ENCODE data around the gene SOCS7.

SOCS7 gene, protein sequence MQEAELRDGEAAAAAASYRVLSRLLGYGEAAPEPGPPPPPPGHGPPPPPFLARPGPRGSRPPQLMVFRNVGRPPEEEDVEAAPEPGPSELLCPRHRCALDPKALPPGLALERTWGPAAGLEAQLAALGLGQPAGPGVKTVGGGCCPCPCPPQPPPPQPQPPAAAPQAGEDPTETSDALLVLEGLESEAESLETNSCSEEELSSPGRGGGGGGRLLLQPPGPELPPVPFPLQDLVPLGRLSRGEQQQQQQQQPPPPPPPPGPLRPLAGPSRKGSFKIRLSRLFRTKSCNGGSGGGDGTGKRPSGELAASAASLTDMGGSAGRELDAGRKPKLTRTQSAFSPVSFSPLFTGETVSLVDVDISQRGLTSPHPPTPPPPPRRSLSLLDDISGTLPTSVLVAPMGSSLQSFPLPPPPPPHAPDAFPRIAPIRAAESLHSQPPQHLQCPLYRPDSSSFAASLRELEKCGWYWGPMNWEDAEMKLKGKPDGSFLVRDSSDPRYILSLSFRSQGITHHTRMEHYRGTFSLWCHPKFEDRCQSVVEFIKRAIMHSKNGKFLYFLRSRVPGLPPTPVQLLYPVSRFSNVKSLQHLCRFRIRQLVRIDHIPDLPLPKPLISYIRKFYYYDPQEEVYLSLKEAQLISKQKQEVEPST

DNA sequence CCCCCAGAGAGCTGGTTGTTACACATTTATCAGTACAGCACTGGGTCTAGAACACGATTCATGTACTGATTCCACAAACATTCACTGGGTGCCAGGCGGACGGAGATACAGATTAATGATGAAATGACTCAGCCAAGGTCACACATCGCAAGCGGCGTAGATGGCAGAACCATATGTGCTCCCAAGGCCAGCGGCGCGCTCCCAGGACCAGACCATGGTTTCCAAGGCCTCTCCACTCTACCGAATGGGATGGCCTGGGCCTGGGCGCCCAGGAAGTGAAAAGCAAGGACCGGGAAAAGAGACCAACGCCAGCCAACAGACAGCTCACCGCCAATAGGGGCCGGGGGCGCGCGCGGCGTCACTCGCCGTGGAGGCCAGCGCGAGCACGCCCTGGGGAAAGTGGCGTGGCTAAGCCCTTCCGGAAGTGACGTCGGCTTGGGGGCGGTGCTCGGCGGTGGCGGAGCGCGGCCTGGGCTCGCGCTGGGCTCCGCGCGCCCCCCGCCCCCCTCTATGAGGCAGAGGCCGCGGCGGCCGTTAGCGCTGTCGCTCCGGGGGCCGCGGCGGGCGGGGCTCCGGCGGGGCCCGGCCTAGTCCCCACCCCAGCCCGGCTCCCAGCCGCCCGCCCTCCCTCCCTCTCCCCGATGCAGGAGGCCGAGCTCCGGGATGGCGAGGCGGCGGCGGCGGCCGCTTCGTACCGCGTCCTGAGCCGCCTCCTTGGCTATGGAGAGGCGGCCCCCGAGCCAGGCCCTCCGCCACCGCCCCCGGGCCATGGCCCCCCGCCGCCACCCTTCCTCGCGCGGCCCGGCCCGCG is at the start of gene SOCS7:
Gene SOCS7 (plus strand): TSS at position 433 of the 811 bp plus-strand sequence. CDS start 209 bp downstream, at position 642.
- DNase-seq = peak; percentile 89

DNA sequence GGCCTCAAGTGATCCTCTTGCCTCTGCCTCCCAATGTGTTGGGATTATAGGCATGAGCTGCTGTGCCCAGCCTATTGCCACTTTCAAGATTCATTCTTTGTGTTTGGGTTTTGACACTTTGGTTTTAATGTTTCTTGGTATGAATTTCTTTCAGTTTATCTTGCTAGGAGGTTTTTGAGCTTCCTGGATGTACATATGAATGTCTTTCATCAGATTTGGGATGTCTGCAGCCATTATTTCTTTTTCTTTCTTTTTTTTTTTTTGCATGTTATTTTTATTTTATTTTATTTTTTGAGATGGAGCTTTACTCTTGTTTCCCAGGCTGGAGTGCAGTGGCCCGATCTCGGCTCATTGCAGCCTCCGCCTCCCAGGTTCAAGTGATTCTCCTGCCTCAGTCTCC is 36.1 kb upstream of the SOCS7 start:
- no peak for DNase-seq

DNA sequence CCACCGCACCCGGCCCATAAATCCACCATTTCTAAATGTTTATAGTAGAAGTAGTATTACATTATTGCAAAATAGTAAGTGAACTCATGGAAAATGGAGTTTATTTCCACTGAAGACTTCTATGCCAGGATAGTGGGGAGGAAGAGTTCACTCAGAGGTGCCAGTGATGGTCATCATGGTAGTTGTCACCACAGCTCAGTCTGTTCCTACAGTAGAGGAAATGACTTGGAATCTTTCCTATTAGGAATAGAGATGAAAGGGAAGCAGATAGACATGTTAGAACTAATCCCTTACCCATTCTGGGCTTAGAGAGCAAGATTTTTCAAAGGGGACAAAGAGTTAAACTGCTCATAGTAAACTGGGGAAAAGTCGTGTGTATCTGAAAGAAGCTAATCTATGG is 34.6 kb upstream of the SOCS7 start:
- DNase-seq = no peak

DNA sequence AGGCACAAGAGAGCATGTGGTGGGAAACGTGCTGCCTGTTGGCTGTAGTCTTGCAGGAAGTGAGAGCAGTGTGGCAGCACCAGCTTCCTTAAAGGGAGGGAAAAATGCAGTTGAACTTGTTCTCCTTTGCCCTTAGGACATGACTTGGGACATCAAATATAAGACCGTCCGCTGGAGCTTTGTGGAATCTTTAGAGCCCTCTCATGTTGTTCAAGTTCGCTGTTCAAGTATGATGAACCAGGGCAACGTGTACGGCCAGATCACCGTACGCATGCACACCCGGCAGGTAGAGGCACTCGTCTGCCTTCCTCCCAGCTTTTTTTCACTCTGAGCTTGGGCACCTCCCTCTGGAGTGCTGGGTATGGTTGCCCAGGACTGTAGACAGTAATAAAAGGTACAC is 31.2 kb upstream of the SOCS7 start:
- DNase-seq = no peak

DNA sequence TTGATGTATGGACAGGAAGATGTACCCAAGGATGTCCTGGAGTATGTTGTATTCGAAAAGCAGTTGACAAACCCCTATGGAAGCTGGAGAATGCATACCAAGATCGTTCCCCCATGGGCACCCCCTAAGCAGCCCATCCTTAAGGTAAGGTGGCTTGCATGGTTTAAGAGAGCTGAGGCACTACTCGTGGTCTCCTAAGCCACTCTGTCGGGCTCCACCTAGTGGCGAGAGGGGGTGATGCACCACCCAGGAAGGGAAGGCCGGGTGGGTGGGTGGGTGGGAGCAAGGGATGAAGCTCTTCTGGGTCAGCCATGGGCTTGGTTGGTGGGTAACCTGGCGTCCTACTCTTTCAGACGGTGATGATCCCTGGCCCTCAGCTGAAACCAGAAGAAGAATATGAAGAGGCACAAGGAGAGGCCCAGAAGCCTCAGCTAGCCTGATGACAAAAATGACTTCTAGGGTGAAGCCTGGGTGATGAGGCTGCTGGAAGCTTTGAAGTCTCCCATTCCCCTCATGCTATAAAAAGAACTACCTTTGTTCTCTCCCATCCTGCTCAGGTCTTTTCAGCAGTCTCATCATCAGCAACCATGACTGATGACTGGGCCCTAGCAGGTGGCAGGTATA is 29.4 kb upstream of the SOCS7 start:
- DNase-seq = peak; percentile 37

DNA sequence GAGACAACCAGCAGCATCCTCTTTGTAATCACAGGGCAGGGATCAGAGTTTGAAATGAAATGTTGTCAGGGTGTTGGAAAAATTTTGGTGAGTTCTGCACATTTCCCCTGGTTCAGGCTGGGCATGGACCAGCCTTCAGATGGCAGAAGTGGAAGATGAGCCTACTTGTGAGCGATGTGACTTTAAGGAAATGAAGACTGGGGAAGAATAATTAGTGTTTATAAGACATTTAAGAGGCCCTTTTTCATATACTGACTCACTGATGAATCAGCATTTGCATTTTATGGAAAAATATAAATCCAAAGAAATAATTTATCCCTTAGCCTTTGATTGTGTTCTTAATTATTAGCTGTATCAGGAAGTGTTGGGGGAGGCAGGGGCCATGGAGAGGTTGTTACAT is 28.7 kb upstream of the SOCS7 start:
- no peak for DNase-seq

DNA sequence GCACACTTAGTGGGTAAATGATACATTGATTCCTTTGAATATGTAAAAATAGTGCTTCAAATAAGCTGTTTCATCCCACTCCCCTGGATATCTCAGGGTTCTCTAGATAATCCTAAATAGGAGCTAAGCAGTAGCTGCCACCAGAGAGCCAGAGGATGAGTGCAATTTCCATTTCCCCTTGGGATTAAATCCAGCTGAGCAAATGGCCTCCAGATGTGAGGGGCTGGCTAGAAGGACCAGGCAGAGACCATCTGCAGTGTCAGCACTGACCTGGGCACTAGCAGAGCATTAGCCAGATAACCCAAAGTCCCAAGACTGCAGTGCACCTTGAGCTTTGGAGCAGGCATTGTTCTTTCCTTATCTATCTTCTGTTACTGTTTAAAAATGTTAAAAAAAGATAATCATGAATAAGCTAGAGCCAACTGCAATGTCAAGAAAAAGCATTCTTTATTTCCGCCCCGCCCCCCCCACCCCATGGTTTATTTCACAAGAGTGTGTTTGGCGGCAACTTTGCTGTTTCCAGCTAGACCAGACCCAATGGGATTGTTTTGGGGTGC is 27.4 kb upstream of the SOCS7 start:
- DNase-seq = no peak

DNA sequence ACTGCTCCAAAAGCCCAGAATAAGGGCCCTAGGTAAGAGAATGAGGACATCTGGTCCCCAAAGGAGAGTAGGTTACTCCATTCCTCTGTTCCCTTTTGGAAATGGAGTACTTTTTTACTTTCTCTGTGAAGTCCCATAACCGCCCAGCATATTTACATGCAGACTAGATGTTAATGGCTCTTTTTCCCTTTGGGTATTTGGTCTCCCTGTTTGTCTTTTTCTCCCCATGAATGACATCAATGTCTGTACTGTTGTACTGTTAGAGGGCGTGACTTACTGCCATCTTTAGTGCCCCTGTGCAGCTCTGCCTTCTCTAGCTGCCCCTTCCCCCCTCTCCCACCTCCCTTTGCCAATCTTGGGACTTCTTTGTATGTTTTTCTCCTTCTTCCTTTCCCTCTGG is 26.9 kb upstream of the SOCS7 start:
- no peak for DNase-seq

DNA sequence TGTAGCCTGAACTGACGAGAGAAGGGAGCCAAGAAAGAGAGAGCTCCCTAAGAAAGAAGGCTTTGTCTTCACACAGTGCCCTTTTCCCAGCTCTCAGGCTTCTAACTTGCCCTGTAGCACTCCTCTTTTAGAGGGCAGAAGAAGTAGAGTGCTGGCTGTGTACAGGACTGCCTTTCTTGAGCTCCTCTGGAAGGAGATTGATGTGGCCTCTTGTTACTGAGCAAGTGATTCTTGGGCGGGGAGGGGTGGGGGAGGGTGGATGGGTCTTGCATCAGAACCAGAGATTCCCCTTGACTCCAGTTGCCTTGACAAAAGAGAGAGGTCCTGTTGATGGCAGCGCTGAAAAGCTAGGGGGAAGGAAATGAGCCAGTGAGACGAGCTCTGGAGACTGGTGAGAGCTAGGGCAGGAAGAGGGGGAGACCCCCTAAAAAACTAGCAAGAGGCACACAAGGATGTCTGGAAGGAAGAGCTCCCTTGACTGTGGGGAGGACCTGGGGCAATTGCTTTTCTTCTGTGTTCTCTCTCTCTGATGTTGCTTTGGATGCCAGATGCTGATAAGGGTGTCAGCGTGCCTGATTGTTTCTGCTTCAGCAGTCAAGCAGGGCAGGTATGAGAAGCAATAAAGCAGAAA is 26.3 kb upstream of the SOCS7 start:
- DNase-seq = no peak

DNA sequence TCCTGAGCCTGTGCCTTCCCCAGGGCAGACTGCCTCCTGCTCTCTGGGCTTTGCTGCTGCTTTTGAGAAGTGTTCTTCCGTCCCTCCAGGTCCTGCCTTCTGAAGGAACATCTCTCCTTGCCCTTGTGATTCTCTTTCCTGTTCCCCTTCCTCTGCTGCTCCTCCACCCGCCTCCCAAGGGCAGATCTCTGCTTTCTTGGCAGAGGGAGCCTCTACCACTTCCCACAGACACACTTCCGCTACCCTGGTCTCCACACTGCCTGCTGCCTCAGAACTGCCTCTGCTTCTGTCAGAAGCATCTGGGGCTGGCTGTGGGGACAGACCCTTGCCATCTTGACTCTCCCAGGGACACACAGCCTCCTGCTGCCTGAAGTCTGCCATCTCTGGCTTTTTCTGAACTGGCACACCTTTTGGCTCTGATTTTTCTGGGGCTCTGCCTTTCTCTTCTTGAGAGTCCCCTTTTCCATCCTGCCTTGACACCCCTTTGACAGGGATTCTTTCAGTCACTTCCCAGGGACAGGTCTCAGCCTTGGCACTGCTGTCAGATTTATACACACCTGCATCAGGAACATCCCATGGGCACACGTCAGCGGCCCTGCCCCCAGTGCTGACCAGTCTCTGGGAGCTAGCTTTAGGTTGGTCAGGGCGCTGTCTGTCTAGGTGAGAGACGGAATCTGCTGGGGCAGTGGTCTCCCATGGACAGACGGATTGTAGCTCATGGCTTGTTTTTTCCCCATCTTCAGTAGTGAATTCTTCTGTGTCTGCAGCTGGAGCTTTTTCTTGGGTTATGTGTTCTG is 24.4 kb upstream of the SOCS7 start:
- peak; percentile 25 for DNase-seq

DNA sequence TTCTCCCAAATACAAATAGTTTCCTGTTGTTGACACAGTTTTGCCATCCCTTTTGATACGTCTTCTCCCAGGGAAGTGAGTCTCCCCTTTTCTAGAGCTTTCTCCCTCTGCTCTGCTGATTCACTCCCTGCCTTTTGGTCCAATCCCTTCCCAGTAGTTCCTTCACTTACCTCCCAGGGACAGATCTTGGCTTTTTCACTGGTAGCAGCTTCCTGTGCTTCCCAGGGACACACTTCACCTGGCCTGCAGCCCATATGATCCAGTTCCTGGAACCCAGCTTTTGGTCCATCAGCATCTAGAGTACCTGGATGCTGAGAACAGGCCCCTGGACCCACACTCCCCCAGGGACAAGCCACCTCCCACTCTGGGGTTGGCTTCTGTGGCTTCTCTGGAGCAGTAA is 23.7 kb upstream of the SOCS7 start:
- DNase-seq = no peak

DNA sequence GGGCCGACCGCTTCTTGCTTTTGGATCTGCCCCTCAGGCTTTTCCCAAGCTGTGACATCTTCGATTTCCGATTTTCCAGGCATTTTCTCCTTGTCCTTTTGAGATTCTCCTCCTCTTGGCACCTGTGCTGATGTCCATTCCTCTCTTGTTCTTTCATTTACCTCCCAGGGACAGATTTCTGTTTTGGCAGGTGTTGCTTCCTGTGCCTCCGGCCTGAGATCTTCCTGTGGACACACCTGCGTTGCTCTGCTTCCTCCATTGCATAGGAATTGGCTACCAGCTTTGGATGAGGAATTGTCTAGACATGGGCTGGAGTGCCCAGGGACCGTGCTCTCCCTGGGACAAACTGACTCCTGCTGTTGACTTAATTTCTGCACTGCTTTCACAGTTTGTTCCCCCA is 23.0 kb upstream of the SOCS7 start:
- no peak for DNase-seq

DNA sequence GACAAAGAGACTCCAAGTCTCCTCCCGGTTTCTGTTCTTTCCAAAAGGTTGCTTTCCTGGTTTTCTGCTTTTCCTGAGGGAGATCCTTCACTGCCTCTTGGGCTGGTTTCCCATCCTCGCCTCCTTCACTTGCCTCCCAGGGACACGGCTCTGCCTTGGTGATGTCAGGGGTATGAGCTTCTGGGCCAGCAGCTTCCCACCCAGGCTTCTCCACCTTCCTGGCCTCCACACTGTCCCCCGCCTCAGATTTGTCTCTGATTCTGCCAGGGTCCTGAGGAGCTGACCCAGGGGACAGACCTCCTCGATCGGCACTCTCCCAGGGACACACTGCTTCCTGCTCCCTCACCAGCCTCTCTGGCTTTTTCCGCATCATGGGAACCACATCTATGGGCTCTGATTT is 22.4 kb upstream of the SOCS7 start:
- no peak for DNase-seq

DNA sequence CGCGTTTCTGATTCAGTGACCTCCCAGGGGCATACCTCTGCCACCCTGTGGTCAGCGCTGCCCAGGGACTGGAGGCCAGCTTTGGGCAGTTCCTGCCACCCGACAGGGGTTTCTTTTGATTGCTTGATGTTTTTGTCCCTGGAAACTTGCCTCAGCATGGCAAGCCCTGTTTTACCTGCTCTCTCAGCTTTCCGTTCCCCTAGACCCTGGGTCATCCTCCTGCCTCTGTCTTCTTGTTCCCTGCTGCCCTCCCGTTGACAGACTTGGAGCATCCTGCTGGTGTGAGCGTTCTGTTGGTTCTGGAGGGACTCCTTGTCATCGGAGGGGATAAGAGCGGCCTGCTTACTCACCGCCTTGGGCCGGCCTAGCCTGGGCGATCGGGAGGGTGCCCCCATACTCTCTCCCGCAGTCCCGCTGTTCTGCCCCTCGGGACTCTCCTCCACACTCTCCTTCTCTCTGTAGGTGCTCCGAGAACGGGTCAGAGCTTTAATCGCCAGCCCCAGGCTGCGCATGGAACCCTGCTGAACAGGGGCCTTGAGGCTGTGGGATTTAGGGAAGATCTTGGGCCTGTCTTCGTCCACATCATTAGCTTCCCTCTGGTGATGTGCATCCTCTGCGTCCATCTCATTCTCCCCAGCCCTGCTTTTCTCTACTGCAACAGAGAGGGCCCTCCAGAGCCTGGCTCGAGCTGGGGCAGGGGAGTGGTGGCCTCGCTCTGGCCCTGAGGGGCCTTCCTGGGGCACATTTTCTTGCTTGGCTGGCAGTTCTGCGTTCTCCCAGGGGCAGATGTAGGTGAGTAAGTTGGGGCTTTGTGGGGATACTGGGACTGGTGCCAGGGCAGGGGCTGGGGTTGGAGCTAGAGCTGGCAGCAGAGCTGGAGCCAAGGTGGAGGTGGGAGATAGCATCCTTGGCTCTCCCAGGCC is 21.6 kb upstream of the SOCS7 start:
- no peak for DNase-seq

DNA sequence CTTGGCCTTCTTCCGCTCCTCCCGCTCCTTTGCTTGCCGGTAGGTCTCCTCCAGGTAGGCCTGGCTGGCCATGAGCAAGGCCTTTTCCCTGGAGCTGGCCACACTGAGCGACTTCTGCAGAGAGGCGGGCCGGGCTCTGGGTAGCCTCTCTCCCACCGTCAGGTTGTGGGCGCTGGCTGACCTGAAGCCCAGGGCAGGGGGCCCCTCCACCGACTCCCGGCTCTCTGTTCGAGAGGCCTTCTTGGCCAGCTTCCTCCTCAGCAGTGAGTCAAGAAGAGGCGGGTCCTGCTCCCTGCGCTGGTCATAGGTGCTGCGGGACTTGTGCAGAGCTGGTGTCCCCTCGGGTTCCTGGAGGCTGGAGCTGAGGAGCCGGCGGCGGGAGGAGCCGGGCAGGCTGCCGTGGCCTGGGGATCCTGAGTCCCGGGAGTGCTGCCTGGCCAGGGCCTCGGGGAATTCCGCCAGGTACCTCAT is 20.7 kb upstream of the SOCS7 start:
- no peak for DNase-seq

DNA sequence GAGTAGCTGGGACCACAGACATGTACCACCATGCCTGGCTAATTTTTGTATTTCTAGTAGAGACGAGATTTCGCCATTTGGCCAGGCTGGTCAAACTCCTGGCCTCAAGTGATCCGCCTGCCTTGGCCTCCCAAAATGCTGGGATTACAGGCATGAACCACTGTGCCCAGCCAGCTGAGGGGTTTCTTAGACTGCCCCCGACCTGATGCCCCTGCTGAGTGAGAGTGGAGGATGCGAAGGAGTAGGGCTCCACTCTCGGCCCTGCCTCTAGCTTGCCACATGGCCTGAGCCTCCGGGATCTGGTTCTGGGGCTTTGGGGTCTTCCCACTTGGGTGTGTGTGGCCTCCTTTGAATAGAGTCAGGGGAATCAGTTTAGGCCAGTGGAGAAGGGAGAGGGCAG is 18.9 kb upstream of the SOCS7 start:
- no peak for DNase-seq

DNA sequence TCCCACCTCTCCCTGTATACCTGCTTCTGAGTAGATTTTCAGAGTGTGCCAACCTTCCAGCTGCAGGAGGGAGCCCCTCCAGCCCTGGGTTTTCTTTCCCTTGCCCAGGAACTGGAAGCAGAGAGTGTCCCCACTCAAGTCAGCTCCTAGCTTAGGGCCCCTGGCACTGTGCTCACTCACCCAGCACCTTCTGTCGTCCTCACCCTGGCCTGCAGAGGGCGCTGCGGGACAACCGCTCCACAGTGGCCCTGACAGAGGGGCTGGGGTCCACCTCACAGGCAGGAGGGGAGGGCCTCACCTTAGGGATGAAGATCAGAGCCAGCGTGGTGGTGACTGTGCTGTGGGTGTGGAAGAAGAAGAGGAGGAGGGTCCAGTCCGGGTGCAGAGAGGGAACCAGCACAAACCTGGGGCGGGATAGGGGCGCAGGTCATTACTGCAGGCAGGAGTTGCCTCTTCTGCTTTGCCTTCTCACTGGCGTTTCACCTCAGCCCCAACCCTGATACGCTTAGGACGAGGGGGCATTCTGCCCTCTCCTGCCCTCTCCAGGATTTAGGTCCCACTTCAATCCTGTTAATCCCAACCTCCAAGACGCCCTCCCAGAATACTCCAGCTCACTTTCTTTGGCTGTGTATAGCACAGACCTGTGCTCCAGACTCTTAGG is 17.9 kb upstream of the SOCS7 start:
- DNase-seq = no peak

DNA sequence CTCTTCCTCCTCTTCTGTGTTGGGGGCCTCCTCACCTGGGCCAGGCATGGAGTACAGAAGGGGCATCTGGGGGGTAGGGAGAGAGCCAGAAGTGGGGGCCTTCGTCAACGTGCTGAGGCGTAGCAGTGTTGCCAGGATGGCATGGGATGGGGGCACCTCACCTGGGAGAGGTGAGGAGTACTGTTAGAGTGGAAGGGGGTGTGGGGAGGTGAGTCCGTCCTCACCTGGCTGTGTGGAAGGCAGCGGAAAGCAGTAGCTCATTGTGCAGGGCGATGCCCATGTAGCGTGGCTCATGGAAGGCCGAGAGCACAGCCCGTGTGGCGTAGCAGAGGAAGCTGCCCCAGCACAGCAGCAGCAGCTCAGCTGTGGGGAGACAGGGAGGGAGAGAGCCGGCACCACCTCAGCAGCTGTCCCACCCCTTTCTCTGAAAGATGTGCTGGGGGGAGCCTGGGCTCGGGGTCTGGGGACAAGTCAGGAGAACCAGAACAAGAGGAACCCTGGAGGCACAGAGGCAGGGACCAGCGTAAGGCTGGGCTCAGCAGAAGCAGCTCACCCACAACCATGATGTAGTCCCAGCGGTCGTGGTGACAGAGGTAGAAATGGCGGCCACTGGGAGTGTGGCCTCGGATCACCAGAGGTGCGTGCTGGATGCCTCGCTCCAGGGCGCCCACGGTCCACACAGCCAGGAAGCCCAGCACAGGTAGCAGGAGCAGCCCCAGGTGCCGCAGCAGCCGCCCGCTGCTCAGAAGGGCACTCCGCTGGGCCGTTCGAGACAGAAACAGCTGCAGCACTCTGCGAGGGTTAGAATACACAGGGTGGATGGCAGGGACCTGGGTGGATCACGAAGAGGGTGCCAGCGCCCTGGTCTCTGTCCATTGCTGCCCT is 16.9 kb upstream of the SOCS7 start:
- no peak for DNase-seq

DNA sequence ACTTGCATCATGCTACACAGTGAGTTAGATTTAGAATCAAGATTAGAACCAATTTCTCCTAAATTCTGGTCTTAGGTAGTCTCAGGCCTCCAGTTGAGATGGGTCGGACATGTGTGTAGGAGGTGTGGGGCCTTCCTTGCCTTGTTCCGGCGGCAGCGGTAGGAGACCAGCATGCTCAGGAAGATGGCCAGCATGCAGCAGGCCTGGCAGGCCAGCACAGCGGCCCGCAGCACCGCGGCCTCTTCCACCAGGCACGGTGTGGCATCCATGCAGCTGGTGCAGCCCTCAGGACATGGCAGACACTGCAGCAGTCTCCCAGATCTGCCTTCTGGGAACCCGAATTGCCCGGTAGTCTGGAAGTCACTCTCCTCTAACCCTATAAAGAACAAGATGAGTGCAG is 14.8 kb upstream of the SOCS7 start:
- no peak for DNase-seq

All from CD4-positive, alpha-beta T cell treated with Interferon gamma for 1 hour (primary cell).